Measurements from ENCODE around the gene ATP8A2.

GRCh38 chr13:25783076-25783475 lies 411.3 kb downstream of the ATP8A2 start:
- TF ChIP-seq GABPA (IDR thresholded peaks at IDR 0.05; ENCODE audit: borderline replicate concordance, insufficient read depth, low read length) (no peak), NRF1 (IDR thresholded peaks at IDR 0.05; ENCODE audit: low read depth, low read length) (no peak), EZH2 (IDR thresholded peaks at IDR 0.05; ENCODE audit: low read depth, low read length, severe bottlenecking) (no peak), CTCF (IDR thresholded peaks at IDR 0.05; ENCODE audit: control extremely low read depth in 1 of 3, insufficient read depth in 1 of 3, low read depth in 1 of 3, low read length in 3 of 3) (no peak), TEAD4 (IDR thresholded peaks at IDR 0.05; ENCODE audit: low read depth, low read length) (no peak), SP2 (IDR thresholded peaks at IDR 0.05; ENCODE audit: low read length) (no peak), POLR2A (IDR thresholded peaks at IDR 0.05; ENCODE audit: control extremely low read depth in 1 of 2, low read depth in 2 of 2, low read length in 2 of 2) (no peak), RAD21 (IDR thresholded peaks at IDR 0.05 in 1 of 2, conservative IDR thresholded peaks at IDR 0.05 in 1 of 2; ENCODE audit: low read depth in 2 of 2, low read length in 2 of 2) (no peak)

All from H1 (cell line).